SIG-M5 treated with dmso at 0.1 percent for 504 hours (cell line): ENCODE data around the gene RPTOR.
"Not testable (repeated sequence)": the region's sequence is repeated elsewhere in the genome, so short reads cannot be mapped to it uniquely, and the experiment has no call there.

Experiments
- DNase-seq: peaks from one replicate; lab custom pipeline; 2025; ENCODE audit not compliant: unreplicated experiment; lab: John Stamatoyannopoulos, UW

The RPTOR gene

GRCh38 chr17:80552523-80552922 lies 7.9 kb downstream of the RPTOR start:
- no peak for DNase-seq

- DNase-seq: no peak
Measured at GRCh38 chr17:80555266-80555665, 10.6 kb downstream of the RPTOR start.

- DNase-seq: no peak
Measured at GRCh38 chr17:80558046-80558445, 13.4 kb downstream of the RPTOR start.

GRCh38 chr17:80559825-80560251 lies 15.2 kb downstream of the RPTOR start:
- peak; percentile 28 for DNase-seq

- no peak for DNase-seq
Measured at GRCh38 chr17:80561541-80562114, 17.0 kb downstream of the RPTOR start.

GRCh38 chr17:80564545-80564944 lies 19.9 kb downstream of the RPTOR start:
- DNase-seq: no peak

GRCh38 chr17:80565343-80566053 lies 20.9 kb downstream of the RPTOR start:
- no peak for DNase-seq

- no peak for DNase-seq
Measured at GRCh38 chr17:80566054-80566400, 21.4 kb downstream of the RPTOR start.

GRCh38 chr17:80568246-80568645 lies 23.6 kb downstream of the RPTOR start:
- no peak for DNase-seq

GRCh38 chr17:80569924-80570323 lies 25.3 kb downstream of the RPTOR start:
- DNase-seq: no peak

- DNase-seq: no peak
Measured at GRCh38 chr17:80573701-80574100, 29.1 kb downstream of the RPTOR start.

GRCh38 chr17:80574496-80574895 lies 29.9 kb downstream of the RPTOR start:
- DNase-seq: no peak

- DNase-seq: peak; percentile 88
Measured at GRCh38 chr17:80575057-80575875, 30.6 kb downstream of the RPTOR start.

GRCh38 chr17:80577876-80578570 lies 33.4 kb downstream of the RPTOR start:
- DNase-seq: no peak

- DNase-seq: not testable (repeated sequence)
Measured at GRCh38 chr17:80578668-80579388, 34.2 kb downstream of the RPTOR start.

- no peak for DNase-seq
Measured at GRCh38 chr17:80582165-80582564, 37.5 kb downstream of the RPTOR start.

GRCh38 chr17:80584176-80584905 lies 39.7 kb downstream of the RPTOR start:
- no peak for DNase-seq

GRCh38 chr17:80585890-80586845 lies 41.5 kb downstream of the RPTOR start:
- no peak for DNase-seq

GRCh38 chr17:80586846-80587228 lies 42.2 kb downstream of the RPTOR start:
- DNase-seq: no peak
